Testis (tissue), 2 donors: ENCODE measurements around the gene MXD4.

Source experiments
- POLR2A ChIP-seq: fragments of 450-650 bp; IDR thresholded peaks from one replicate; pipeline ENCODE4 v1.6.1; 2017; ENCODE audit warnings: antibody characterized with exemption, mild to moderate bottlenecking, moderate library complexity
- TF ChIP-seq, protein P1 (sequence below), 3 experiments: fragments of 450-650 bp in 2 of 3; fragments of 200-600 bp in 1 of 3; sonication (generic) in 1 of 3; IDR thresholded peaks; one replicate each; pipeline ENCODE4 v1.5.1; 2016 to 2019; ENCODE audit warnings: antibody characterized with exemption in 3 of 3, mild to moderate bottlenecking in 2 of 3, moderate library complexity in 1 of 3

DNA sequence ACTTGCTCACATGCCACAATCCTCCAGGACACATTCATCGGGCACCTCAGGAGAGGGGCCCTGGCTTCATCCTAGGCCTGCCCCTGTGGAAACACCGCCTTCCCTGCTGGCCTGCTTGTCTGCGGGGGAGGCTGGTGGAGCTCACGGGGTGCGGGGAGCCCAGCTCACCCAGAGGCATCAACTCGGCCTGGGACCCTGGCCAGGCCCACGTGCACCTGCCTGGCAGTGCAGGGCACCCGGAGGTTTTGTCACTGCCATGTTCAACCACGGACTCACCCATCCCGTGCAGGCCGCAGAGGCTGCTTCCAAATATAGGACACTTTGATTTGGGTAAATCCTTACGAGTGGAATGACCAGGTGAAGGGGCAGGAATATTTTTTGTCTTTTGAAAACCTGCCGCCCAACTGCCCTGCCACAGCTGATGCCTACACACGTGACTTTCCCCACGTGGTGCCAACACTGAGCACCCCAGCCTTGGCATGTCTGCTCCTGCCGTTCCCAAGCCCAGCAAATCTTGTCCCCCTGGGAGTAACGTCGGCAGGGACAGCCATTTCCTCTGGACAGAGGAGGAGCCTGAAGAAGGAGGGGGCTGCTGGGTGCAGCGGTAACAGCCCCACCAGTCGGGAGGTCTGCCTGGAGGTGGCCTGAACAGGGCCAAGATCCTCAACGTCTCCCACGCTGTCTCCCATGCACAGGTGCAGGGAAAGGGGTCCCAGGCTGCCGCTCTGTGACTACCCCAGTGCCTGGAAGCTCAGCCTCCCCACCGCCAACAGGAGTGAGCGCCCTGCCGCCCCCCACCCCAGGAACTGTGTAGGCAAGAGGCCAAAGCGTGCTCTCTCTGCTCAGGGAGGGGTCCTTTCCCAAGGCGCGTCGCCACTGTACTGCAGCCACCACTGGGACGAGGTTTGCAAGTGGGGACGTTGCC is 8.5 kb downstream of the MXD4 start:
- TF ChIP-seq, protein P1, sequence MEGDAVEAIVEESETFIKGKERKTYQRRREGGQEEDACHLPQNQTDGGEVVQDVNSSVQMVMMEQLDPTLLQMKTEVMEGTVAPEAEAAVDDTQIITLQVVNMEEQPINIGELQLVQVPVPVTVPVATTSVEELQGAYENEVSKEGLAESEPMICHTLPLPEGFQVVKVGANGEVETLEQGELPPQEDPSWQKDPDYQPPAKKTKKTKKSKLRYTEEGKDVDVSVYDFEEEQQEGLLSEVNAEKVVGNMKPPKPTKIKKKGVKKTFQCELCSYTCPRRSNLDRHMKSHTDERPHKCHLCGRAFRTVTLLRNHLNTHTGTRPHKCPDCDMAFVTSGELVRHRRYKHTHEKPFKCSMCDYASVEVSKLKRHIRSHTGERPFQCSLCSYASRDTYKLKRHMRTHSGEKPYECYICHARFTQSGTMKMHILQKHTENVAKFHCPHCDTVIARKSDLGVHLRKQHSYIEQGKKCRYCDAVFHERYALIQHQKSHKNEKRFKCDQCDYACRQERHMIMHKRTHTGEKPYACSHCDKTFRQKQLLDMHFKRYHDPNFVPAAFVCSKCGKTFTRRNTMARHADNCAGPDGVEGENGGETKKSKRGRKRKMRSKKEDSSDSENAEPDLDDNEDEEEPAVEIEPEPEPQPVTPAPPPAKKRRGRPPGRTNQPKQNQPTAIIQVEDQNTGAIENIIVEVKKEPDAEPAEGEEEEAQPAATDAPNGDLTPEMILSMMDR (IDR thresholded peaks at IDR 0.05), result no peak
- TF ChIP-seq POLR2A, result no peak
